ENCODE measurements around the gene TSPO. TPM values are rescaled to one million over a fixed set of nuclear protein-coding genes. Genes with fewer than 3 reads are reported as not detected.

Gene TSPO
- total RNA-seq, 2 experiments from 2014 or later: 43.8 to 45.6 TPM

DNA sequence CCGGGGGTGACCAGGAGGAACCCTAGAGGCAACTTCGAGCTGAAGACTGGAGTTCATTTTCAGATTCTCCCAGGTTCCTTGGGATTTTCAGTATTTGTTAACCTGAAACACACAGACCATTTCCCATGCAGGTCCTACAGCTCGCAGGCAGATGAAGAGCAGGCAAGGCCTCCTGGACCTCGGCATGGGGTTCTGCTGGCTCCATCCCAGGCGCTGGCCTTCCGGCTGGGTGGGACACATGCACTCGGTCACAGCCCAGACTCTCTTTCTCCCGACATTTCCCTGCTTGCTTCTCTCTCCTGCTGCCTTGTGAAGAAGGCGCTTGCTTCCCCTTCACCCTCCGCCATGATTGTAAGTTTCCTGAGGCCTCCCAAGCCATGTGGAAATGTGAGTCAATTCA lies 51.0 kb downstream of the TSPO start:
- Histone ChIP-seq H3K36me3 (ENCODE audit: insufficient read depth, low read length) (no peaks in the 10 kb centered on the region), H3K4me3 (ENCODE audit: low read length) (no peak overlapping the region), H3K4me1 (ENCODE audit: insufficient read depth, low read length) (peaks cover 23% of the 10 kb centered on the region), H3K9me3 (ENCODE audit: control insufficient read depth in 1 of 2, insufficient read depth in 1 of 2, low read length in 2 of 2) (no peaks in the 10 kb centered on the region), H3K27ac (ENCODE audit: low read depth in 1 of 2, low read length in 2 of 2) (no peak overlapping the region), H3K27me3 (ENCODE audit: control insufficient read depth in 1 of 2, insufficient read depth in 2 of 2, low read length in 2 of 2) (no peaks in the 10 kb centered on the region)
- Mint-ChIP-seq H3K4me1 (ENCODE audit: low read depth) (peaks cover 8% of the 10 kb centered on the region), H3K9me3 (no peaks in the 10 kb centered on the region), H3K27ac (no peak overlapping the region), H3K27me3 (no peaks in the 10 kb centered on the region), H3K4me3 (no peak overlapping the region), H3K36me3 (ENCODE audit: low read depth) (no peaks in the 10 kb centered on the region)
- no peak for TF ChIP-seq CTCF (IDR thresholded peaks at IDR 0.05)
- ChIA-PET CTCF (interaction anchor here (1.3 kb wide), 1 partner anchor 15 kb away, joined by 3 read pairs; no protein-coding TSS in a partner anchor), POLR2A (no interaction called here)
- DNase-seq (no peak), ATAC-seq (ENCODE audit: poor library complexity) (no peak)
- intact Hi-C loops (cut with DNase I, micrococcal nuclease): no loop called here

DNA sequence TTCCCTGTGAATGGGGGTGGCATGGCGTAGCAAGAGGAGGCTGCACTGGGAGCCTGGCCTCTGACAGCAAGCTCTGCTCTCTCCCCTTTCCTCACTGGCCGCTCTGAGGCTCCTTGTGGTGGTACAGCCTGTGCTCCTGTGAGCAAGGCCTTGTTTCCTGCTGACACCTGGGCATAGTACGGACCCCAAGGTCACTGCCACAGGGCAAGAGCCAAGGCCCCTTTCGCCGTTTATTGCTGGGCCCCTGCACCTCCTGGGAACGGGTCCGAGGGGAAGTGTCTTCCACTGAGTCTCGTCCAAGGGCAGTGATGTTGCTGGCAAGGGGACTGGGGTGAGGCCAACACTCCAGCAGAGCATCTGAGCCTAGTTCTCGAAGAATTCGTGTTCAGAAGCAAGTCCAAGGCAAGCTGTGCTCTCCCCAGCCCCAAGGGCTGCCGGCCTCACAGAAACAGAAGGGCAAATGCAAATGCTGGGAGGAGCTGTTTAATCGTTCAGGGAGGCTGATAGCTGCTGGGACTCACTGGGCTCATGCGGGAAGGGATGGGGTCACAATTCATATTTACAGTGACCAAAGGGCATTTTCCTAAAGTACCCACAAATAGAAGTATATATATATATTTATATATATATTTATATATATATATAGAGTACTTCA lies 51.5 kb downstream of the TSPO start:
- peaks cover 23% of the 10 kb centered on the region for H3K4me1 ChIP-seq (ENCODE audit: insufficient read depth, low read length)

GRCh38 chr22:43203471-43203981 lies 52.2 kb downstream of the TSPO start:
- H3K9me3 Mint-ChIP-seq: no peaks in the 10 kb centered on the region
- no peak for TF ChIP-seq CTCF (IDR thresholded peaks at IDR 0.05)
- H3K36me3 ChIP-seq (ENCODE audit: insufficient read depth, low read length): no peaks in the 10 kb centered on the region
- CTCF ChIA-PET: interaction anchor here (1.3 kb wide), 1 partner anchor 16 kb away, joined by 3 read pairs; no protein-coding TSS in a partner anchor
- H3K4me1 Mint-ChIP-seq (ENCODE audit: low read depth): peaks cover 8% of the 10 kb centered on the region
- H3K27ac ChIP-seq (ENCODE audit: low read depth in 1 of 2, low read length in 2 of 2): no peak overlapping the region
- no peaks in the 10 kb centered on the region for H3K27me3 ChIP-seq (ENCODE audit: control insufficient read depth in 1 of 2, insufficient read depth in 2 of 2, low read length in 2 of 2)
- DNase-seq (no peak), ATAC-seq (ENCODE audit: poor library complexity) (no peak)
- POLR2A ChIA-PET: no interaction called here
- H3K9me3 ChIP-seq (ENCODE audit: control insufficient read depth in 1 of 2, insufficient read depth in 1 of 2, low read length in 2 of 2): no peaks in the 10 kb centered on the region
- intact Hi-C loops (cut with DNase I, micrococcal nuclease): no loop called here
- H3K36me3 Mint-ChIP-seq (ENCODE audit: low read depth): no peaks in the 10 kb centered on the region
- H3K27ac Mint-ChIP-seq: no peak overlapping the region
- no peaks in the 10 kb centered on the region for H3K27me3 Mint-ChIP-seq
- H3K4me1 ChIP-seq (ENCODE audit: insufficient read depth, low read length): peaks cover 23% of the 10 kb centered on the region
- H3K4me3 ChIP-seq (ENCODE audit: low read length): no peak overlapping the region
- H3K4me3 Mint-ChIP-seq: no peak overlapping the region

More for the DNA sequence above, 51.5 kb downstream of the TSPO start:
- Histone ChIP-seq H3K9me3 (ENCODE audit: control insufficient read depth in 1 of 2, insufficient read depth in 1 of 2, low read length in 2 of 2) (no peaks in the 10 kb centered on the region), H3K36me3 (ENCODE audit: insufficient read depth, low read length) (no peaks in the 10 kb centered on the region), H3K27ac (ENCODE audit: low read depth in 1 of 2, low read length in 2 of 2) (no peak overlapping the region), H3K4me3 (ENCODE audit: low read length) (no peak overlapping the region), H3K27me3 (ENCODE audit: control insufficient read depth in 1 of 2, insufficient read depth in 2 of 2, low read length in 2 of 2) (no peaks in the 10 kb centered on the region)
- POLR2A ChIA-PET: no interaction called here
- Mint-ChIP-seq H3K27me3 (no peaks in the 10 kb centered on the region), H3K36me3 (ENCODE audit: low read depth) (no peaks in the 10 kb centered on the region), H3K4me1 (ENCODE audit: low read depth) (peaks cover 8% of the 10 kb centered on the region), H3K4me3 (no peak overlapping the region), H3K27ac (no peak overlapping the region), H3K9me3 (no peaks in the 10 kb centered on the region)
- CTCF ChIA-PET: interaction anchor here (1.3 kb wide), 1 partner anchor 15 kb away, joined by 3 read pairs; no protein-coding TSS in a partner anchor
- ATAC-seq (ENCODE audit: poor library complexity) (no peak), DNase-seq (no peak)
- no peak for TF ChIP-seq CTCF (IDR thresholded peaks at IDR 0.05)
- intact Hi-C loops (cut with DNase I, micrococcal nuclease): no loop called here

Data from CD4-positive, alpha-beta T cell (primary cell).